ENCODE data around the gene PABPN1.

The PABPN1 gene

DNA sequence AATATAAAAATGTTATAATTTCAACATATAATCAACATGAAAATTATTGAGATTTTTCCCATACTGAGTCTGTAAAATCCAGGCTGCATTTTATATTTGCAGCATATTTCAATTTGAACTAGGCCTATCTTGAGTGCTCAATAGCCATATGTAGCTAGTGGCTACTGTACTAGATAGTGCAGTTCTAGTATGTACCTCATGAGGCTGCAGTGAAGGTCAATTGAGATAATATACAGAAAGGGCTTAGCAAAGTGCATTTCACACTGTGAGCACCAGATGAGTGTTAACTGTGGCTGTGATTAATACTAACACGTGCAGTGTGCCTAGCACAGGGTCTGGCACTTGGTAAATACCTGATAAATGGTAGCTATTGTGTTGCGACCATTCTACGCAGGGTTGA, 36.8 kb downstream of the PABPN1 start:
- DNase-seq (ENCODE audit: low spot score), result no peak

GRCh38 chr14:23358553-23359166, 37.4 kb downstream of the PABPN1 start:
- DNase-seq (ENCODE audit: low spot score), result no peak

DNA sequence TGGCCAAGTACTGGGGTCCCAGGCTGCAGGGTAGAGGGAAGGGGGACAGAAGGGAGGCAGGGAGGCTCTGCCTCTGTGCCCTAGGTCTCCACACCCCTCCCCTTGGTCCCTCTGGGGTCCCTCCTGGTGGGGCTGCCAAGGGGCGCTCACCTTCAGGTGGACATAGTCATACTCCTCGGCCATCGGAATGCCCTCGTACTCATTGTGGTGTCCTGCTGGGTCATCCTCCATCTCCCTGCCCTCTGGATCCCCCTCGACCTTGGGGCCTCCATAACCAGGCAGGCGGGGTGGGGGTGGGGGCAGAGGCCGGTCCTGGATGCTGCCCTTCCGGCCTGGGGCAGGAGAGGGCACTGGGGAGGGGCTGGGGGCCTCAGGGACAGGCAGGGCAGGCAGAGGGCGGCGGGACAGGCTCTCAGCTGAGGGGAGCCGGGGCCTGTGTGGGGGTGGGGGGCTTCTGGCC, 37.9 kb downstream of the PABPN1 start:
- no peak for DNase-seq (ENCODE audit: low spot score)

- no peak for DNase-seq (ENCODE audit: low spot score)
These were observed 38.6 kb downstream of the PABPN1 start for GRCh38 chr14:23359722-23360447.

- no peak for DNase-seq (ENCODE audit: low spot score)
These were observed 39.2 kb downstream of the PABPN1 start for GRCh38 chr14:23360496-23360895.

DNA sequence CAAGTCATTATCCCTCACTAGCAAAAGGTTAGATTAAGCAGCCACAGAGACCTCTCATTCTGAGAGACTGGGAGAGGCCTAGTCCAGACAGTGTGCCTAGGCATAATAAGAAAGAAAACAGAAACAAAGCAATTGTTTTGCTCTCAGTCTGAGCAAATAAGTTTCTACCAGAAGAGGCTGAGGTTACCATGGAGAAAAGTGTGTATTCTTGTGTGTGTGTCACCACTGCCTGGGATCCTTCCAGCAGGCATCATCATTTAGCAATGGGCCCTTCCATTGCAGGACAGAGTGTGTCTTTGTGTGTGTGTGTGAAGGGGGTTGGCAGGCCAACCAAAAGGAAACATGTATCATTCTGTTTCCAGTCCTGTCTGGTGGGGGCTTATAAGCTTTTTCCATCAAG, 40.1 kb downstream of the PABPN1 start:
- DNase-seq (ENCODE audit: low spot score), result peak; percentile 65

DNA sequence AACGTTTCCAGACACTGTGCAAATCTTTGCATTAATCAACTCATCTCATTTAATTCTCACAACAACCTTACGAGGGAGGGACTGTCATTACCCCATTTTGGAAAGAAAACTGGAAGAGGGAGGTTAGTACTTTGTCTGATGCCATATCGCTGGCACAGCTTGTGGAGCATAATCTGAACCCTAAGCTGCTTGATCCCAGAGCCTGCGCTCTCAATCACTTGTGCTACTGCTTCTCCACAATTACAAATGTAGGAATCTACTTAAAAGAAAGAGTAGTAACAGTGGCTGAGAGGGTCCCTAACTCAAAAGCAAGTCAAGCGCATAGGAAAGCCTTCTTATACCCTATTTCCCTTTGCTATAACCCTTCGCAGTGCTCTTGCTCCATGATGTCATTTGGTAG, 40.5 kb downstream of the PABPN1 start:
- DNase-seq (ENCODE audit: low spot score), result no peak

DNA sequence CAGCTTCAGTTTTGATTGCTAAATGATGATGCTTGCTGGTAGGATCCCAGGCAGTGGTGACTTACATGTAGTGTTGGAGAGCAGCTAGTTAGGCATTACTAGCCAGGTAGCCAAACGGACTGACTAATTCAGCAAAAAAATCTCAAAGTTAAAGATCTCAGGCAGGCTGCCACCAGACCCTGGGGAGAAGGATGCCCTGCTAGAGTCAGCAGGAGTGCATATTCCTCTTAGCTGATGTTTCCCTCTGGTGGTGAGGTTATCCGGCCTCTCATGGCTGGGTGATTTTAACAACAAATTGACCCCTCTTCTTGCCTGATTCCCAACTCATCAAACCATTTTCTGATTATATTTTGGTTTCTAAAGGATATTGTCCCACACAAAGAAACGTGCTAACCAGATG, 40.9 kb downstream of the PABPN1 start:
- DNase-seq (ENCODE audit: low spot score), result no peak

DNA sequence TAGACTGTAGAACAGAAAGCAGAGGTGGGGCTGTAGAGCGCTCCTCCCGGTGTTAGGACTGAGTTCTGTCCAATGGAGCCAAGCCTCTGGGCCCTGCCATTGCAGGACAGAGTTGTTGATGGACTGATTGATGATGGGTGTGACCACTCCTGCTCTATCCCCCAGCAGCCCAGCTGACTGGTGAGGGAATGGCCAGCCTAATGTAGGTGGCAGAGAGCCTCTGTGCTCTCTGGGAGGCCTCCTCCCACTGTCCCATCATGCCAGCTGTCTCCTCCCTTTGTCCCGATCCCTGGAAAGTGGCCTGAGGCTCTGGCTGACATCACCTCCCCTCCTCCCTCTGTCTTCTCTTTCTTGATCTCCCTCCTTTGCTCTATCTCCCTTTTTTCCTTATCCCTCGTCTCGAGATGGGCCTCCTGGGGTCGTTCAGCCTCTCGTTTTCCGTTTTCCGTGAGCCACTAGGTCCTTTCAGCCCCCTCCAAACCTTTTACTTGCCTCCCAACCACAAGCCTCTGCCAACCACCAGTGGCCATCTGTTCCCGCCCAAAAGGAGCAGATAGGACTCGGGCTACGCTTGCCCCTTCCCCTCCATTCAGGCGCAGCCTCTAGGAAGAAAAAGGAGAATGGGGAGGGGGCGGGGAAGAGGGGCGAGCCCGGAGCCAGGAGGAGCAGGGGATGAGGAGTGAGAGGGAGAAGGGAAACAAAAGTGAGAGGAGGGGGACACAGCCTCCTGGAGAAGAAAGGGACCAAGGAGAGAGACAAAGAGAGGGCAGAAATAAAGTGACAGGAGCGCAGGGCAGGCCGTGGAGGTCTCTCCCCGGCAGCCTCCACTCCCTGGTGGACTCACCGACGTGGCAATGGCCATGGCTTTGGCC, 43.1 kb downstream of the PABPN1 start:
- DNase-seq (ENCODE audit: low spot score), result peak; percentile 40

GRCh38 chr14:23365036-23365731, 43.9 kb downstream of the PABPN1 start, which contains the start of gene EFS:
Gene EFS, minus strand, starts transcription at chr14:23365172. Its CDS starts 147 bp downstream, at chr14:23365025.
- DNase-seq (ENCODE audit: low spot score), result peak; percentile 41

DNA sequence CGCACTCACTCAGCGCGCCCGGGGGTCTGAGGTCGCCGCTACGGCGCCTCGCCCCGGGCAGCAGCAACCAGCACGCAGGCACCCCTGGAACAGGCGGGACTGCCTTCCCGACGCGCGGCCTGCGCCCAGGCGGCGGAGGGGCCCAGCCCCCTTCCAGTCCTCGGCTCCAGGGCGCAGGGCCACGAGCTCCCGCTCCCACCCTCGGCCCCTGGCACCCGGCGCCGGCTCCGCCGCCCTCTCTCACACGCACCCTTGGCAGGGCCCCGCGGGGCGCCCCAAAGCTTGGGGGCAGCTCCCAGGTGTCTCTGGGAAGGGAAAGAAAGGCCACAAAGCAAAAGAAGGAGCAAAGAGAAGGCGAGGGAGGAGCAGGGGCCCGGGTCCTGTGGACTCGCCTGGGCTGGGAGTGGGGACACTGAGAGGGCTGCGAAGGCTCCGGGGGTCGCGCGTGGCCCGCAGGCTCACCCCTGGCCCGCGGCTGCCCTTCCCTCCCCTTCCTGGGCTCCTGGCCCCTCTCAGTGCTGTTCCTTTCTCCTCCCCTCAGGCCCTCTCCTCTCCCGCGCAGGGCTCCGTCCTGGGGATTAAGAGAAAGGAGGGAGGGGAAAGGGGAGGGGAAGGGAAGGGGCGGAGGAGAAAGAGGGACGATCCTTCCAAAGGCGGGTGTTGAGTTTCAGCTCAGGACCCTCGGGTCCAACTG, 44.6 kb downstream of the PABPN1 start:
- DNase-seq (ENCODE audit: low spot score), result peak; percentile 59

GRCh38 chr14:23366426-23366921, 45.2 kb downstream of the PABPN1 start:
- peak; percentile 69 for DNase-seq (ENCODE audit: low spot score)

- no peak for DNase-seq (ENCODE audit: low spot score)
These were observed 49.0 kb downstream of the PABPN1 start for GRCh38 chr14:23370221-23370620.

DNA sequence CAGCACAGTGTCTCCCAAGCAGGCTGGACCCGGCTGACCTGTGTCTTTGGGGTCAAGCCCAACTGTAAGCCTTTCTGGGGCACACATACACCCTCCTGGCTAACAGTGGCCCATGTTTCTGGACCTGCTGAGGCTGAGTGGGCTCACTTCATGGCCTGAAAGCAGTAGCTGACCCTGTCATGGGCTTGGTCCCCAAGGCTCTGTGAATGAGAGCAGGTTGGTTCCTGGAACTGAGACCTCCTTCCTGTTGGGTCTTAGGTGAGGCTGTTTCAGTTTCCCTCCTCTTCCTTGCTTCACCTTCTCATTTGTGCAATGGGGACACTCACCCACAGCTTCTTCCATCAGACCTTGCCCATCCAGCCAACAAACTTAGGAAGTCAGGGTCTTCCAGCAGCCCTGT, 50.6 kb downstream of the PABPN1 start:
- no peak for DNase-seq (ENCODE audit: low spot score)

- no peak for DNase-seq (ENCODE audit: low spot score)
These were observed 51.3 kb downstream of the PABPN1 start, which contains the start of gene IL25 for GRCh38 chr14:23372509-23372908. Gene IL25, plus strand, starts transcription at chr14:23372809.

DNA sequence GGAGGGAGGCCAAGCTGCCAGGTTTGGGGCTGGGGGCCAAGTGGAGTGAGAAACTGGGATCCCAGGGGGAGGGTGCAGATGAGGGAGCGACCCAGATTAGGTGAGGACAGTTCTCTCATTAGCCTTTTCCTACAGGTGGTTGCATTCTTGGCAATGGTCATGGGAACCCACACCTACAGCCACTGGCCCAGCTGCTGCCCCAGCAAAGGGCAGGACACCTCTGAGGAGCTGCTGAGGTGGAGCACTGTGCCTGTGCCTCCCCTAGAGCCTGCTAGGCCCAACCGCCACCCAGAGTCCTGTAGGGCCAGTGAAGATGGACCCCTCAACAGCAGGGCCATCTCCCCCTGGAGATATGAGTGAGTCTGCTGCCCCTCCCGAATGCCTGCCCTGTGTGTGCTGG, 51.8 kb downstream of the PABPN1 start:
- DNase-seq (ENCODE audit: low spot score), result no peak

Measured in hepatic stellate cell (primary cell).